ENCODE results near the gene GGPS1.

DNA sequence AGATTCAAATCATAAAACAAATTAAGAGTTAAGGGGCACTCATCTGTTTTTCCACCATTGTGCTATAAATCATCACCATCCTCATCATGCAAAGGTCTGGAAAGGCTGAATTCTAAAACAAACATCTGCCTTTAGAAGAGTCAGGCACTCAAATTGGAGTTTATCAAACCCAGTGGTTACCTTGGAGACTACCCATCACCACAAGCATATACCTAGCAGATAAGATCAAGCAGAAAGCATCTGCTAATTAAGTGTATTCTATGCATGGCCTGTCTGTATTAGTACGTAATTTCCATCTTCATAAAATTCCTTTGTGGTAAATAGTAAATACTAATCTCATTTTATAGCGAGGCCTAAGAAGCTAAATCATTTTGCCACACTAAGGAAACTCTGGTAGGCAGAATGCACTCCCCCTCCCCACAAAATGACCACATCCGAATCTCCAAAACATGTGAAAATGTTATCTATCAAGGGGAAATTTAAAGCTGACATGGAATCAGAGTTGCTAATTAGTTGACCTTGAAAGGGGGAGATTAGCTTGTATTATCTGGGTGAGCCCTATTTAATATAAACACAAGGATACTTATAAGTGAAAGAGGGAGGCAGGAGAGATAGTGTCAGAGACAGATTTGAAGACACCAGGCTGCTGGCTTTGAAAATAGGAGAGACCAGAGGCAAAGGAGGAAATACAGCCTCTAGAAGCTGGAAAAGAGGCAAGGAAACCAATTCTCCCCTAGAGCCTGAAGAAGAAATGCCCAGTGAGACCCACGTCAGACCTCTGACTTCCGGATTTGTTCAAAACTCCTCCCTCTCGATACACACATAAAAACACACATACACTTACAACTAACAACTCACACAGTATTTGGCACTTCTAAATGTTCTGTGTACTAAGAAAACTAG is 23.6 kb upstream of the GGPS1 start:
- TF ChIP-seq, protein P1, sequence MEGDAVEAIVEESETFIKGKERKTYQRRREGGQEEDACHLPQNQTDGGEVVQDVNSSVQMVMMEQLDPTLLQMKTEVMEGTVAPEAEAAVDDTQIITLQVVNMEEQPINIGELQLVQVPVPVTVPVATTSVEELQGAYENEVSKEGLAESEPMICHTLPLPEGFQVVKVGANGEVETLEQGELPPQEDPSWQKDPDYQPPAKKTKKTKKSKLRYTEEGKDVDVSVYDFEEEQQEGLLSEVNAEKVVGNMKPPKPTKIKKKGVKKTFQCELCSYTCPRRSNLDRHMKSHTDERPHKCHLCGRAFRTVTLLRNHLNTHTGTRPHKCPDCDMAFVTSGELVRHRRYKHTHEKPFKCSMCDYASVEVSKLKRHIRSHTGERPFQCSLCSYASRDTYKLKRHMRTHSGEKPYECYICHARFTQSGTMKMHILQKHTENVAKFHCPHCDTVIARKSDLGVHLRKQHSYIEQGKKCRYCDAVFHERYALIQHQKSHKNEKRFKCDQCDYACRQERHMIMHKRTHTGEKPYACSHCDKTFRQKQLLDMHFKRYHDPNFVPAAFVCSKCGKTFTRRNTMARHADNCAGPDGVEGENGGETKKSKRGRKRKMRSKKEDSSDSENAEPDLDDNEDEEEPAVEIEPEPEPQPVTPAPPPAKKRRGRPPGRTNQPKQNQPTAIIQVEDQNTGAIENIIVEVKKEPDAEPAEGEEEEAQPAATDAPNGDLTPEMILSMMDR (IDR thresholded peaks at IDR 0.05): no peak
- no peak for TF ChIP-seq POLR2AphosphoS5 (IDR thresholded peaks at IDR 0.05)
